ENCODE measurements around the gene MX2.

MX2 gene

GRCh38 chr21:41366522-41367151 is 4.8 kb downstream of the MX2 start:
- DNase-seq = peak; percentile 29

GRCh38 chr21:41367301-41367944 is 5.6 kb downstream of the MX2 start:
- no peak for DNase-seq

GRCh38 chr21:41367945-41368734 is 6.3 kb downstream of the MX2 start:
- no peak for DNase-seq

- no peak for DNase-seq
These were observed 6.9 kb downstream of the MX2 start for GRCh38 chr21:41368735-41369104.

- DNase-seq = peak; percentile 53
These were observed 7.5 kb downstream of the MX2 start for GRCh38 chr21:41369105-41369919.

- DNase-seq = peak; percentile 68
These were observed 8.4 kb downstream of the MX2 start for GRCh38 chr21:41369920-41370839.

- no peak for DNase-seq
These were observed 9.2 kb downstream of the MX2 start for GRCh38 chr21:41370840-41371684.

GRCh38 chr21:41371685-41372030 is 9.8 kb downstream of the MX2 start:
- DNase-seq = no peak

GRCh38 chr21:41373253-41373652 is 11.4 kb downstream of the MX2 start:
- no peak for DNase-seq

GRCh38 chr21:41373763-41374162 is 11.9 kb downstream of the MX2 start:
- no peak for DNase-seq

- no peak for DNase-seq
These were observed 12.4 kb downstream of the MX2 start for GRCh38 chr21:41374177-41374712.

GRCh38 chr21:41374867-41375533 is 13.2 kb downstream of the MX2 start:
- DNase-seq = peak; percentile 23

- no peak for DNase-seq
These were observed 14.0 kb downstream of the MX2 start for GRCh38 chr21:41375875-41376274.

- no peak for DNase-seq
These were observed 15.9 kb downstream of the MX2 start for GRCh38 chr21:41377715-41378114.

- no peak for DNase-seq
These were observed 17.0 kb downstream of the MX2 start for GRCh38 chr21:41378849-41379248.

GRCh38 chr21:41379901-41380300 is 18.1 kb downstream of the MX2 start:
- no peak for DNase-seq

- DNase-seq = no peak
These were observed 19.9 kb downstream of the MX2 start for GRCh38 chr21:41381731-41382130.

- no peak for DNase-seq
These were observed 25.4 kb downstream of the MX2 start for GRCh38 chr21:41387042-41387819.

- no peak for DNase-seq
These were observed 26.0 kb downstream of the MX2 start for GRCh38 chr21:41387824-41388223.

GRCh38 chr21:41388259-41388658 is 26.4 kb downstream of the MX2 start:
- DNase-seq = no peak

Measured in stimulated activated CD4-positive, alpha-beta T cell treated with anti-CD3 and anti-CD28 coated beads, Interleukin-15, amount 100 ng/mL, for 24 hours (primary cell).